Lower leg skin (tissue), 4 donors: ENCODE data around the gene TTC12. TPM values are rescaled to one million over a fixed set of nuclear protein-coding genes. Genes with fewer than 3 reads are reported as not detected.
A peak's percentile ranks its signal among the peaks of the same experiment; 100 is the strongest.

ENCODE experiments used
- DNase-seq, 2 donors: peaks; one replicate each; pipeline ENCODE4 v3.0.0-alpha.2; 2019; ENCODE audit warnings: low spot score in 2 of 2
- H3K4me3 ChIP-seq: fragments of 200-600 bp; sonication (generic); 2 replicates; pipeline ENCODE4 v1.5.1; 2017; ENCODE audit warnings: mild to moderate bottlenecking, low read depth; ENCODE audit not compliant: poor library complexity, severe bottlenecking
- POLR2A ChIP-seq, 2 donors: fragments of 450-650 bp; IDR thresholded peaks; one replicate each; pipeline ENCODE4 v1.6.1; 2016 to 2017; ENCODE audit warnings: antibody characterized with exemption in 2 of 2, mild to moderate bottlenecking in 1 of 2, moderate library complexity in 1 of 2
- WGBS, 2 donors: methylation state at CpG; one replicate each; pipeline ENCODE4 v1.1.5; 2018; 5-methylcytosine and 5-hydroxymethylcytosine counted together
- intact Hi-C: fragments of 100-400 bp; cut with DNase I; formaldehyde crosslinking; loops from one replicate; pipeline ENCODE4 v1.15.0; 2023; ENCODE audit warnings: low total_unique reads
- total RNA-seq, 4 donors: library from RNA; depleted of rRNA; stranded (reverse); fragments of >200 nt; gene quantifications; one replicate each; pipeline ENCODE4 v1.1.0, GENCODE V29; 2016
- TF ChIP-seq, protein P1 (sequence below), 3 donors: fragments of 450-650 bp; IDR thresholded peaks; one replicate each; pipeline ENCODE4 v1.5.1; 2016; ENCODE audit warnings: antibody characterized with exemption in 3 of 3, mild to moderate bottlenecking in 3 of 3, moderate library complexity in 2 of 3

The TTC12 gene
- total RNA-seq, 4 donors from 2014 or later = 14.5 to 48.2 (median 21.9) TPM

DNA sequence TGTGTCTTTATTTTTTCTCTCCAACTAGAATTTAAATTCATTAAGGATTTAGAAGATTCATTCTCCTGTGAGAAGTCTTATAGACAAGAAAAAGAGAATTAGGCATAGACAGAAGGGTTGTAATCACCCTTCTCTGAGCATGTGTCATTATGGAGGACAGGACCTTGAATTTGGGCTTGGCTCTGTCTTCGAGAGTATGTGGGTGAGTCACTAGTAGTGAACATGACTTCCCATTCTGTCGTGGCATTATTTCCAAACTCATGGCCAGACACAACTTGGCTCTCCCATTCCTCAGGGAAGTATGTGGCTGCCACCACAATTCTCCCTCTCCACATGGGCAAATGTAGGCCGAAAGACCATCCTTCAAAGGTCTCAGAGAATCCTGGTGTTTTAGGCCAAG, 58.9 kb downstream of the TTC12 start:
- H3K4me3 ChIP-seq = no peak overlapping the region
- intact Hi-C loops = no loop called here

GRCh38 chr11:113373981-113374560, 59.7 kb downstream of the TTC12 start:
- 83 to 85% methylated on average over 10 of the region's 10 CpGs for WGBS, 2 donors
- no peak for DNase-seq
- intact Hi-C loops = no loop called here
- no peak for TF ChIP-seq POLR2A (IDR thresholded peaks at IDR 0.05)
- TF ChIP-seq, protein P1, sequence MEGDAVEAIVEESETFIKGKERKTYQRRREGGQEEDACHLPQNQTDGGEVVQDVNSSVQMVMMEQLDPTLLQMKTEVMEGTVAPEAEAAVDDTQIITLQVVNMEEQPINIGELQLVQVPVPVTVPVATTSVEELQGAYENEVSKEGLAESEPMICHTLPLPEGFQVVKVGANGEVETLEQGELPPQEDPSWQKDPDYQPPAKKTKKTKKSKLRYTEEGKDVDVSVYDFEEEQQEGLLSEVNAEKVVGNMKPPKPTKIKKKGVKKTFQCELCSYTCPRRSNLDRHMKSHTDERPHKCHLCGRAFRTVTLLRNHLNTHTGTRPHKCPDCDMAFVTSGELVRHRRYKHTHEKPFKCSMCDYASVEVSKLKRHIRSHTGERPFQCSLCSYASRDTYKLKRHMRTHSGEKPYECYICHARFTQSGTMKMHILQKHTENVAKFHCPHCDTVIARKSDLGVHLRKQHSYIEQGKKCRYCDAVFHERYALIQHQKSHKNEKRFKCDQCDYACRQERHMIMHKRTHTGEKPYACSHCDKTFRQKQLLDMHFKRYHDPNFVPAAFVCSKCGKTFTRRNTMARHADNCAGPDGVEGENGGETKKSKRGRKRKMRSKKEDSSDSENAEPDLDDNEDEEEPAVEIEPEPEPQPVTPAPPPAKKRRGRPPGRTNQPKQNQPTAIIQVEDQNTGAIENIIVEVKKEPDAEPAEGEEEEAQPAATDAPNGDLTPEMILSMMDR (IDR thresholded peaks at IDR 0.05) = no peak
- H3K4me3 ChIP-seq = no peak overlapping the region

More for the DNA sequence above, 58.9 kb downstream of the TTC12 start:
- no peak for DNase-seq
- TF ChIP-seq POLR2A (IDR thresholded peaks at IDR 0.05) = no peak
- TF ChIP-seq, protein P1 (IDR thresholded peaks at IDR 0.05) = no peak
- 50 to 52% methylated on average over 3 of the region's 3 CpGs for WGBS, 2 donors

GRCh38 chr11:113375402-113375801, 61.0 kb downstream of the TTC12 start:
- intact Hi-C loops = no loop called here
- DNase-seq = no peak
- 91 to 94% methylated on average over 5 of the region's 5 CpGs for WGBS, 2 donors
- H3K4me3 ChIP-seq = no peak overlapping the region
- TF ChIP-seq, protein P1 (IDR thresholded peaks at IDR 0.05) = no peak
- TF ChIP-seq POLR2A (IDR thresholded peaks at IDR 0.05) = no peak

DNA sequence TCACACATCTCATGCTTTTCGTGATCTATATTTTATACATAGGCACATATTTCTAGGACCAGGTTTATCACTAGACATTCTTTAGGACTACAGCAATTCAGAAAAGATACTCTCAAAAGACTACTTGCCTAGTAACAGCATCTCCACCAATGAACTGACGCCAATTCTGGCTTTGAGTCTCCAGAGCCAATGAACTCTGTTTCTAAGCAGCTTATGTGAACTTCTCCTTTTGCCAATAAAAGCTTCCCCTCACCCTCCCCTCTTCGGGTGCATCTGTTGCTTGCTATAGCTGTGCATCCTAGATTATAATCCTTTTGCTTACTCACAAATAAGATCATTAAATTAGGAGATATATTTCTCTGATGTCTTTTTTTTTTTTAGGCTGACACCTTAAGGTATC, 61.8 kb downstream of the TTC12 start:
- no peak overlapping the region for H3K4me3 ChIP-seq
- DNase-seq = no peak
- WGBS, 2 donors = 65 to 72% methylated on average over 3 of the region's 3 CpGs
- TF ChIP-seq POLR2A (IDR thresholded peaks at IDR 0.05) = no peak
- TF ChIP-seq, protein P1 (IDR thresholded peaks at IDR 0.05) = no peak
- intact Hi-C loops = no loop called here

DNA sequence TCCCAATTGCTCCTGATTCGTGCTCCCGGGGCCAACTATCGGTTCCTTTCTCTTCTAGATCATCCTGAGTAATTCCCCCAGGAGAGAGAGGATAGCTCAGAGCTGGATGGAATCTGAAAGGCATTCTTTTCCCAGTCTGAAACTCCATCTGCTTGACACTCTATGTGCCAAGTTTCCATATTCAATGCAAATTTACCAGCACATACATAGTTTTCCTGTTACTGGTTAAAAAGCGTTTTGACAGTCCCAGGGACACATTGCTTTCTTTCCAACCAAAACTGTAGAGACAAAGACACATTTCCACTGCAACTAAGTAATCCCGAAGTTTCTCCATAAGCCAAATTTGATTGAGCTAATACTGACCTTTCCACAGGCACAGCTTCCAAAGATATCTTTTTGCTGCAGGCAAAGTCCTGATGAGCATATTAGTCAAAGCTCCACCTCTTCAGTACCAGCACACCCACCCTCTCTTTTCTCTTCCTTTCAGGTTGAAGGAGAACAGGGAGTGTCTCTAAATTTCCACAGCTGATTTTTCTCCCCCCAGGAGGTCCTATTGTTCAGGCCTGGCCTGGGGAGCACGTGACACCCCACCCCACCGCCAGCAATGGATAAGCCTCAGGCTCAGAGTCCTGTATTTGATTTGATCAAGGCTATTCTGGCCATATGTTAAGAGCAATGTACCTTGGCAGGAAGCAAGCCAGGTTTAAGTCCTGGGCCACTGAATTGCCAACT, 63.5 kb downstream of the TTC12 start:
- DNase-seq = peak in 1 of 2 donors; percentile 32
- intact Hi-C loops = no loop called here
- no peak overlapping the region for H3K4me3 ChIP-seq
- TF ChIP-seq, protein P1 (IDR thresholded peaks at IDR 0.05) = no peak
- TF ChIP-seq POLR2A (IDR thresholded peaks at IDR 0.05) = no peak
- 30 to 34% methylated on average over 7 of the region's 7 CpGs for WGBS, 2 donors
